Common myeloid progenitor, CD34-positive (primary cell): Measurements from ENCODE around the gene FYB1.
"Not testable (repeated sequence)": the region's sequence is repeated elsewhere in the genome, so short reads cannot be mapped to it uniquely, and the experiment has no call there.

Source experiments
- CTCF ChIA-PET: fragments of 350-600 bp; sonication (Branson Sonifier 250); formaldehyde crosslinking; loops from one replicate; lab custom pipeline; 2021; ENCODE audit warnings: antibody characterized with exemption; lab: Charles Lee
- POLR2A ChIA-PET: fragments of 350-600 bp; sonication (Branson Sonifier 250); formaldehyde crosslinking; loops from one replicate; lab custom pipeline; 2021; ENCODE audit warnings: antibody characterized with exemption; lab: Charles Lee
- DNase-seq, 3 donors: peaks; one replicate each; pipeline versions ENCODE4 v3.0.0 to v3.0.0-alpha.2; 2013
- H3K27ac ChIP-seq, 2 experiments: 1 replicate in 1 of 2; 2 replicates in 1 of 2; pipeline ENCODE4 v1.7.0; 2013; ENCODE audit warnings: inconsistent platforms in 2 of 2, low read length in 2 of 2, mild to moderate bottlenecking in 2 of 2, low read depth in 1 of 2, moderate library complexity in 1 of 2; ENCODE audit not compliant: severe bottlenecking in 2 of 2, insufficient read depth in 1 of 2, poor library complexity in 1 of 2
- H3K27me3 ChIP-seq, 5 experiments: replicated peaks in 2 of 5; 1 replicate in 3 of 5; 2 replicates in 2 of 5; pipeline versions ENCODE4 v1.6.1 to v1.7.0; 2013; ENCODE audit warnings: low read length in 4 of 5, mild to moderate bottlenecking in 2 of 5, moderate library complexity in 2 of 5, inconsistent platforms in 1 of 5; ENCODE audit not compliant: insufficient read depth in 5 of 5, control insufficient read depth in 4 of 5
- H3K36me3 ChIP-seq, 4 experiments: 1 replicate in 2 of 4; 2 replicates in 2 of 4; pipeline versions ENCODE4 v1.6.1 to v1.7.0; 2013; ENCODE audit warnings: low read length in 3 of 4, control low read depth in 1 of 4, mild to moderate bottlenecking in 1 of 4; ENCODE audit not compliant: control insufficient read depth in 4 of 4, insufficient read depth in 4 of 4
- H3K4me1 ChIP-seq, 4 experiments: 1 replicate in 3 of 4; 2 replicates in 1 of 4; pipeline versions ENCODE4 v1.6.1 to v1.7.1; 2013; ENCODE audit warnings: low read length in 3 of 4, mild to moderate bottlenecking in 3 of 4, control low read depth in 1 of 4, inconsistent platforms in 1 of 4, moderate library complexity in 1 of 4; ENCODE audit not compliant: control insufficient read depth in 4 of 4, insufficient read depth in 4 of 4; ENCODE audit errors: control extremely low read depth in 1 of 4
- H3K4me3 ChIP-seq, 7 experiments: 1 replicate in 4 of 7; 2 replicates in 3 of 7; pipeline versions ENCODE4 v1.5.1 to v1.7.0; 2013; ENCODE audit warnings: mild to moderate bottlenecking in 7 of 7, low read length in 6 of 7, moderate library complexity in 6 of 7, inconsistent platforms in 2 of 7, low read depth in 2 of 7, control low read depth in 1 of 7; ENCODE audit not compliant: insufficient read depth in 4 of 7, control insufficient read depth in 1 of 7; ENCODE audit errors: extremely low read depth in 1 of 7
- H3K9me3 ChIP-seq, 5 experiments: 1 replicate in 4 of 5; 2 replicates in 1 of 5; pipeline versions ENCODE4 v1.6.1 to v1.7.1; 2013; ENCODE audit warnings: low read length in 4 of 5, mild to moderate bottlenecking in 2 of 5, inconsistent platforms in 1 of 5, low read depth in 1 of 5, moderate library complexity in 1 of 5; ENCODE audit not compliant: control insufficient read depth in 4 of 5, insufficient read depth in 2 of 5; ENCODE audit errors: control extremely low read depth in 1 of 5
- WGBS: methylation state at CpG from one replicate; pipeline ENCODE4 v1.1.5; 2013; ENCODE audit not compliant: insufficient coverage; 5-methylcytosine and 5-hydroxymethylcytosine counted together

Gene FYB1

DNA sequence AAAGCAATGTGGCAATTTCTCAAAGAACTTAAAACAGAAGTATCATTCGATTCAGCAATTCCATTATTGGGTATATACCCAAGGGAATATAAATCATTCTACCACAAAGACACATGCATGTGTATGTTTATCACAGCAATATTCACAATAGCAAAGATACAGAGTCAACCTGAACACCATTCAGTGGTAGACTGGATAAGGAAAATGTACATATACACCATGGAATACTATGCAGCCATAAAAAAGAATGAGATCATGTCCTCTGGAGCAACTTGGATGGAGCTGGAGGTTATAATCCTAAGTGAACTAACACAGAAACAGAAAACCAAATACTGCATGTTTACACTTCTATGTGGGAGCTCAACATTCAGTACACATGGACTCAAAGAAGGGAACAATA lies 21.4 kb upstream of the FYB1 start:
- Histone ChIP-seq H3K36me3 (no peaks in the 10 kb centered on the region), H3K4me1 (peaks cover 0 to 1% (median 0%) of the 10 kb centered on the region in 4 experiments), H3K9me3 (peaks cover 0 to 11% (median 2%) of the 10 kb centered on the region in 5 experiments), H3K27me3 (no peaks in the 10 kb centered on the region), H3K27ac (no peak overlapping the region), H3K4me3 (no peak overlapping the region)
- ChIA-PET CTCF (interaction anchor here (0.6 kb wide), 1 partner anchor 10 kb away, joined by 3 read pairs; no protein-coding TSS in a partner anchor), POLR2A (no interaction called here)
- 80% methylated on average over 1 of the region's 1 CpG for WGBS
- no peak for DNase-seq

DNA sequence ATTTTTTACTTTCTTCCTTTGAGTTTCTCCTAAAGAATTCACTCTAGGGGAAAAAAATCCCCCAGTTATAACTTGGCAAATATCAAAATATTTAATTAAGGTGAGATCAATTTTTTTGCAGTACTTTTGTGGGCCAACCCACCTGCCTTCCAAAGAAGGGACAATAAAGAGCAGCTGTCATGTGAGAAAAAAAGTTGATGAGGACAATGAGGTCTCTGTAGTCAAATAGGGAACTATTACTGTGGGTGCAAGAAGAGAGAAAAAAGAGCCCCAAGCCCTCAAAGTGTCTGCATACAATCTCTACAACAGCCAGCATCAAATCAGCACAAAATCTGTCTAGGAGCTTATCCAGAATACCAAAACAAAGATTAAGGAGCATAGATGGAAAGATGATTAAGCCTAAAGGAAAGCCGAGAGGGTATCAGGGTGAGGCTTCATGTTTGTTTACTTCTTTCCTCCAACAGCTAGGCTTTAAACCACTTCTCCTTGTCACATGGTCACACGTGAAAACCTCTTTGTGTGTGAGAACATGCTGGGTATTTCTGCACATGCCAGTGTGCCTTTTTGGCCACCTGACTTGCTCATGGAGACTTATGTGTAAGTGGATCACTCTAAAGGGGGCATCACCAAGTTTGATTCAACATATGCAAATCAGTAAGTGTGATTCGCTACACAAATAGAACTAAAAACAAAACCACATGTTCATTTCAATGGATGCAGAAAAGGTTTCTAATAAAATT lies 19.2 kb upstream of the FYB1 start:
- ChIA-PET CTCF (interaction anchor here (1.3 to 2.7 kb wide), 2 partner anchors 21 to 57 kb away, joined by 3 to 13 read pairs; partner anchors contain the start of gene FYB1), POLR2A (no interaction called here)
- H3K9me3 ChIP-seq: peaks cover 0 to 11% (median 2%) of the 10 kb centered on the region in 5 experiments
- H3K27ac ChIP-seq: no peak overlapping the region
- WGBS: 100% methylated on average over 1 of the region's 3 CpGs
- H3K4me3 ChIP-seq: no peak overlapping the region
- H3K36me3 ChIP-seq: no peaks in the 10 kb centered on the region
- DNase-seq: no peak
- peaks cover 0 to 2% (median 0%) of the 10 kb centered on the region in 4 experiments for H3K4me1 ChIP-seq
- no peaks in the 10 kb centered on the region for H3K27me3 ChIP-seq

DNA sequence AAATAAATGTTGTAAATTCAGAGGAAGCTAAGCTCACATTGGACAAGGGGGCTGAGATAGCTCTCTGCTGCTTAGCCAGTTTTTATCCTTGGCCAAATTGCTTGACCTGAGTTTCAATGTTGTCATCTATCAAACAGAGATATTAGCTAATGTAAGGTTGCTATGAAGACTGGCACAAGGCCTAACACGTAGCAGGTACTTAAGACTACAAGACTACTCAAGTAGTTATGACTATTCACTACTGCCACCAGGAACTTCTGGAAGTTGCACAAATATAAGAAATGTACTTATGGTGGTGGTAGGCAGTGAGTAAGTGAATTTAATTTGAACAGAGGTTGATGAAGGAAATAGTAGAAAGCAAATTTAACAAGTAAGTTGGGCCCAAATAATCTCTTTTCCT lies 17.4 kb upstream of the FYB1 start:
- Histone ChIP-seq H3K4me1 (peaks cover 0 to 2% (median 0%) of the 10 kb centered on the region in 4 experiments), H3K27me3 (no peaks in the 10 kb centered on the region), H3K4me3 (no peak overlapping the region), H3K27ac (no peak overlapping the region), H3K36me3 (no peaks in the 10 kb centered on the region), H3K9me3 (peaks cover 0 to 11% (median 2%) of the 10 kb centered on the region in 5 experiments)
- CTCF ChIA-PET: interaction anchor here (1.6 kb wide), 1 partner anchor 18 kb away, joined by 6 read pairs; no protein-coding TSS in a partner anchor
- no peak for DNase-seq
- POLR2A ChIA-PET: no interaction called here
- no CpG with 5 or more reads among the region's 1 CpG for WGBS

- ChIA-PET POLR2A (interaction anchor here (0.6 kb wide), 1 partner anchor 109 kb away, joined by 4 read pairs; no protein-coding TSS in a partner anchor), CTCF (interaction anchor here (1.6 kb wide), 1 partner anchor 17 kb away, joined by 6 read pairs; no protein-coding TSS in a partner anchor)
- no peaks in the 10 kb centered on the region for H3K27me3 ChIP-seq
- H3K27ac ChIP-seq: no peak overlapping the region
- no CpG with 5 or more reads among the region's 3 CpGs for WGBS
- H3K4me1 ChIP-seq: peaks cover 0 to 2% (median 0%) of the 10 kb centered on the region in 4 experiments
- no peak for DNase-seq
- no peaks in the 10 kb centered on the region for H3K36me3 ChIP-seq
- H3K9me3 ChIP-seq: peaks cover 0 to 5% (median 0%) of the 10 kb centered on the region in 5 experiments
- H3K4me3 ChIP-seq: no peak overlapping the region
These were observed 16.3 kb upstream of the FYB1 start for GRCh38 chr5:39235648-39236047.

GRCh38 chr5:39234494-39234893 lies 15.1 kb upstream of the FYB1 start:
- H3K9me3 ChIP-seq, H3K4me3 ChIP-seq, DNase-seq, POLR2A ChIA-PET, H3K36me3 ChIP-seq, H3K4me1 ChIP-seq, H3K27me3 ChIP-seq, H3K27ac ChIP-seq: not testable (repeated sequence)
- CTCF ChIA-PET: interaction anchor here (1.3 kb wide), 1 partner anchor 11 kb away, joined by 3 read pairs; no protein-coding TSS in a partner anchor
- WGBS: no CpG with 5 or more reads among the region's 1 CpG

- H3K36me3 ChIP-seq: no peaks in the 10 kb centered on the region
- no peak overlapping the region for H3K27ac ChIP-seq
- no peak overlapping the region for H3K4me3 ChIP-seq
- DNase-seq: no peak
- WGBS: no CpG with 5 or more reads among the region's 2 CpGs
- CTCF ChIA-PET: interaction anchor here (1.3 to 1.4 kb wide), 2 partner anchors 12 to 16 kb away, joined by 3 to 4 read pairs; no protein-coding TSS in a partner anchor
- H3K9me3 ChIP-seq: no peaks in the 10 kb centered on the region
- H3K27me3 ChIP-seq: no peaks in the 10 kb centered on the region
- POLR2A ChIA-PET: interaction anchor here (0.8 kb wide), 1 partner anchor 64 kb away, joined by 3 read pairs; no protein-coding TSS in a partner anchor
- H3K4me1 ChIP-seq: peaks cover 0 to 2% (median 0%) of the 10 kb centered on the region in 4 experiments
These were observed 14.4 kb upstream of the FYB1 start for GRCh38 chr5:39233783-39234182.
